ENCODE results near the gene PDE6H. TPM values are rescaled to one million over a fixed set of nuclear protein-coding genes. Genes with fewer than 3 reads are reported as not detected.

Gene PDE6H
- total RNA-seq (ENCODE audit: low replicate concordance), result not detected in 2 replicates

DNA sequence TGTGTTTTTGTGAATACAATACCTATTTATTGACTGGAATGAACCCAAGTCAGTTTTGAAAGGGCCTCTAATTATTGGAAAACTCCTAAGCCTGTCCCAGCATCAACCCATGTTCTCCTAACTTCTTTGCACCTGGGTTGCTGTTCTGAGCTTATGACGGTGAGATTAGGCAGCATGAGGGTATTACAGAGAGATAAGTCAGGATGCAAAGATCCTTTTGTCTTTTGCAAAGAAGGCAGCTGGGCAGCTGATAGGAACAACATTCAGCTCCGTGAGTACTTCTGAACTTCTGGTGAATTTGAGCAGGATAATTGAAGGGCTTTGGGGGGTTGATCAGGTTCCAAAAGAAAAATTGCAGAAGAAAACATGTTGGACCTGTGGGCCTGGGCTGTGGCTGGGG, at the start of gene PDE6H:
Gene PDE6H, plus strand, starts transcription at position 227 of the 400 bp plus-strand sequence. CDS start 4,971 bp downstream, outside the sequence.

GRCh38 chr12:14938301-14938700, 34.5 kb upstream of the PDE6H start, which contains the start of gene ERP27:
Gene ERP27 (minus strand): TSS chr12:14938537. CDS start chr12:14938508, 29 bp downstream.

DNA sequence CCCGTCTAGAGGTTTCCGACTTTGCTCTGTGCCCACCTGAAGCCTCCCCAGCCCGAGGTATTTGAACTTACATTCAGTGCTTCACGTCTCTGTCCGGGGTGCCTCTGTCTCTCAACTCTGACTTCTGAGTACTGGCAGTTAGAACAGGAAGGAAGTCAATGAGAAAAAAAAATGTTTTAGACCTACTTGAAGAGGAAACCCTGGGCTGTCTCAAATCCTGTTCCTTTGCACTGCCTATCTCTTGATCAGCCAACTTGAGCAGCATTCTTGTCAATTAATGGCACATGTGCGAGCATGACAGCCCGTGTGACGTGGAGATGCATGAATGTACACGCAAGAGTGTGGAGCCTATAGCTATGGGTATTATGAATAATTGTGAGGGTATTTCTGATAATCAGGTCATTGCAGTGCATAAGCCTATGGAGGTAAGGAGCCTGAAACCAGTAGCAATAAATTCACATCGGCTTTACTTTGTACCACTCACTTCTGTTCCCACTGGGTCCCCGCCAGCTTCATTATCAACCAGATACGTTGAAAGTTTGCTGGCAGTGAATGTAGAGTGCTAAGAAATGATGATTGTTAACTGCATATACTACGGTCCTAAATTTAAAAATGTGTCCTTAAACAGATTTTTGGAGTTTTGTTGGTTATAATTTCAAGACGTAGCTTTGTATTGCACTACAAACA, 11.2 kb upstream of the PDE6H start, which contains the start of gene ARHGDIB:
Gene ARHGDIB, minus strand, starts transcription at position 136 of the 687 bp plus-strand sequence. CDS start 10,889 bp downstream, outside the sequence.

Other genes with a start within 250 kb of the PDE6H start
- gene WBP11, start 169.6 kb upstream of the PDE6H start, total RNA-seq (ENCODE audit: low replicate concordance), result 5.6 and 14.1 TPM in 2 replicates
- gene C12orf60, start 169.4 kb upstream of the PDE6H start, total RNA-seq (ENCODE audit: low replicate concordance), result 0.23 and 1.3 TPM in 2 replicates
- 0.23 and 1.1 TPM in 2 replicates for gene SMCO3, start 158.9 kb upstream of the PDE6H start, total RNA-seq (ENCODE audit: low replicate concordance)
- gene ART4, start 129.5 kb upstream of the PDE6H start, total RNA-seq (ENCODE audit: low replicate concordance), result 0.82 and 33.4 TPM in 2 replicates
- 26.6 and 1,179 TPM in 2 replicates for gene MGP, start 87.2 kb upstream of the PDE6H start, total RNA-seq (ENCODE audit: low replicate concordance)
- gene ERP27, start 34.5 kb upstream of the PDE6H start, total RNA-seq (ENCODE audit: low replicate concordance), result 0.23 TPM in 1 of 2 replicates, not detected in the other
- 3.9 and 78.3 TPM in 2 replicates for gene ARHGDIB, start 11.4 kb upstream of the PDE6H start, total RNA-seq (ENCODE audit: low replicate concordance)
- 0.08 TPM in 1 of 2 replicates, not detected in the other for gene RERG, start 248.4 kb downstream of the PDE6H start, total RNA-seq (ENCODE audit: low replicate concordance)

Measured in smooth muscle cell of the coronary artery (primary cell).